Activated CD4-positive, CD25-positive, alpha-beta regulatory T cell treated with anti-CD3 and anti-CD28 coated beads, Interleukin-2, amount 50 U/mL, for 24 hours (primary cell): ENCODE measurements around the gene ROM1.
A peak's percentile ranks its signal among the peaks of the same experiment; 100 is the strongest.
"Not testable (repeated sequence)": the region's sequence is repeated elsewhere in the genome, so short reads cannot be mapped to it uniquely, and the experiment has no call there.

ENCODE experiments used
- ATAC-seq, 2 donors: fragments of 150-1000 bp; cut with Tn5 transposase; one replicate each; pipeline ENCODE4 v1.10.0; 2021; ENCODE audit warnings: mild to moderate bottlenecking in 1 of 2, moderate library complexity in 1 of 2

ROM1 gene

GRCh38 chr11:62610814-62611704 lies 2.0 kb upstream of the ROM1 start:
- ATAC-seq, result no peak

DNA sequence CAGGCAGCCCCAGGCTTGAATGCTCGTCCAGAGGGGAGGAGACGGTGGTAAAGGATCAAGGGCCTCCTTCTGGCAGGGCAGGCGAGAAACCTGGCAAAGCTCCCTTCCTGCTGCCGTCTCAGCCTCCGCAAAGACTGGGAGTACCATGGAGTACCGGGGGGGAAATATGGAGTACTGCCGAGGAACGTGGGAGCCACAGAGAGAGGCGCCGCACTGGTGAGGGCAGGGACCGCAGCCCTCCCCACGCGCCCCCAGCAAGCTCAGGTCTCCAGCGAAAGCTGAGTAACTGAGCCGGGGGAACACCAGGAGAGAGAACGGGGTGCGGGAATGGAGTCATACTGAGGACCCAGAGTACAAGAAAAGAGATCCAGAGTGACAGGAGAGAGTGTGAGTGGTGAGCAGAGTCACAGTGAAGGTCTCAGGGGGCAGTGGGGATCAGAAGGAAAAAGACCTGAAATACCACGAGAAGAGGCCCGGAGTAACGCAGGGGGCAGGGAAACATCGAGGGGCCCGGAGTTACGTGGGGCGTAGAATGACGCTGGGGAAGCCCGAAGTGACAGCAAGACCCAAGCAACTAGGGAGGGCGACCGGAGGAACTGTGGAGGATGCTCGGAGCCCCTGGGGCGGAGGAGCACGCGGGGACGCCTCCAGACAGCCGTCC lies 1.2 kb upstream of the ROM1 start:
- ATAC-seq, result peak; percentile 36 to 39

GRCh38 chr11:62613291-62613778 lies 278 bp downstream of the ROM1 start:
- no peak for ATAC-seq

GRCh38 chr11:62614275-62614674 lies 1.2 kb downstream of the ROM1 start:
- ATAC-seq, result peak; percentile 19 to 31

DNA sequence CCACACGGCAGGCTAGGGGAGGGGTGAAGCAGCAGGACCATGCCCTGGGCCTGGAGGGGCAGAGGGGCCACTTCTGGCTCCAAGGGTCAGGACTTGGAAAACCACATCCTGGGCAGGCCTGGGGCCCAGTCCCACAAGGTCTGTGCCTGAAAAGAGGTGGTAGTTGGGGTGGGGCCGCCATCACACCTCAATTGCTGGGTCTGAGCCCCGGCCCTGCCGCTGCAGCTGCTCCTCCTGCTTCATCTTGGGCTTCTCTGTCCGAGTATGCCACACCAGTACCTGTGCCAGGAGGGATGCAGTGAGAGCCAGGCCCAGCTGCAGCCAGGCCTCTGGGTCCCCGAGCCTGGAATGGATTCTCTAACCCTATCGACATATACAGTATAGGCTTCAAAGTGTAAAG lies 2.5 kb downstream of the ROM1 start:
- no peak for ATAC-seq

GRCh38 chr11:62616957-62617356 lies 3.9 kb downstream of the ROM1 start:
- ATAC-seq, result not testable (repeated sequence)

- no peak for ATAC-seq
Observed at GRCh38 chr11:62621027-62621566, 8.0 kb downstream of the ROM1 start.

GRCh38 chr11:62621567-62622470 lies 8.8 kb downstream of the ROM1 start, which contains the start of gene B3GAT3:
B3GAT3 (minus strand) TSS chr11:62621986; CDS start chr11:62621947, 39 bp downstream.
- peak; percentile 87 to 88 for ATAC-seq

DNA sequence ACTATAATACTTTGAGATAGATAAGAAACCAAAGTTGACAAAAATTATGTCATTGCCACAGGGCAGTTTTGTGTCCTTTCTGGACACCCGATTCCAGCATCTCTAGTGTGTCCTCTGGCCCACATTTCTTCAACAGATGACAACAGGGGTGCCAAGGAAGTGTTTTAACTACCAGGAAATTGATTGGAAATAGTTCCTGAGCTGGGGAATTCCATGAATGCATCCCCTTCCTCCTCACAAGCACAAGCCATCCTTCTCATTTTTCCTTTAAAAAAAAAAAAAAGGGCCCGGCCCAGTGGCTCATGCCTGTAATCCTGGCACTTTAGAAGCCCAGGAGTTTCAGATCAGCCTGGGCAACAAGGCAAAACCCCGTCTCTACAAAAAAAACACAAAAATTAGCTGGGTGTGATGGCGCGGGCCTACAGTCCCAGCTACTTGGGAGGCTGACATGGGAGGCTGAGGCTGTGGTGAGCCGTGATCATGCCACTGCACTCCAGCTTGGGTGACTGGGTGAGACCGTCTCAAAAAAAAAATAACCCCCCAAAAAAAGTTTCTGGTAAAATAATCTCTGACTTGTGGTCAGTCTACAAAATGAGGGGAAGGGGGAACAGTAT lies 9.5 kb downstream of the ROM1 start:
- ATAC-seq, result no peak

DNA sequence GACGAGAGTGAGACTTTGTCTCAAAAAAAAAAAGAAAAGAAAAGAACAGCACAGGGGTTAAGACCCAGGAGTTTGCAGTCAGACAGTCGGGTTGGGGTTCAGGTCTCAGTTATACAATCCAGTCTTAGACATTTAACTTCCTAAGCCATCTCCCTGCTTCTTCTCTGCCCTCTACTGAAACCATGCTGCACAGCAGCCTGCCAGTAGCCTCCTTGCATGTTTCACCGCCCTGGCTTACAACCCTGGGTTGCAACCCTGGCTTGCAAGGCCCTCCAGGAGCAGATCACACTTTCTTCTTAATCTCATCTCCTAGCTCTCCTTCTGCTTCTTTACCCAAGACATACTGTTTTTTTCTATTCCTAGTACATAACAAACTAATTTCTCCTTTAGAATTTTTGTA lies 14.7 kb downstream of the ROM1 start:
- ATAC-seq, result no peak

DNA sequence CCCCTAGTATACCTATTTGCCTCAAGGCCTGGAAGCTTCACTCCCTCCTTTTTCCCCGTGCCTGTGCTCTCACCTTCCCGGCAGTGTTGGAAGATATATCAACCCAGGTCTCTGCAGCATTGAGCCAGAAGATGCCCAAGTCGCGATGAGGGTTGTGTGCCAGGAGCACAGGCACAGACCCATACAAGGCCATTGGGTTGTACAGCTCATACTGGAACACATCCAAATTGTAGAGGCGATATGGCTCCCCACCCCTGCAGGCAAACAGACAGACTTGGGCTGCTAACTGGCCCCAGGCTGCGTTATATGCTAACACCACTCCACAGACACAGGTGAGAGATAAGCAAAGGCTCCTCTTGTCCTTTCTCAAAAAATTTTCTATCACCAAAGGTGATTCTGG lies 19.4 kb downstream of the ROM1 start:
- ATAC-seq, result no peak

- ATAC-seq, result no peak
Observed at GRCh38 chr11:62644220-62644619, 31.2 kb downstream of the ROM1 start.

GRCh38 chr11:62645671-62645945 lies 32.6 kb downstream of the ROM1 start:
- no peak for ATAC-seq

DNA sequence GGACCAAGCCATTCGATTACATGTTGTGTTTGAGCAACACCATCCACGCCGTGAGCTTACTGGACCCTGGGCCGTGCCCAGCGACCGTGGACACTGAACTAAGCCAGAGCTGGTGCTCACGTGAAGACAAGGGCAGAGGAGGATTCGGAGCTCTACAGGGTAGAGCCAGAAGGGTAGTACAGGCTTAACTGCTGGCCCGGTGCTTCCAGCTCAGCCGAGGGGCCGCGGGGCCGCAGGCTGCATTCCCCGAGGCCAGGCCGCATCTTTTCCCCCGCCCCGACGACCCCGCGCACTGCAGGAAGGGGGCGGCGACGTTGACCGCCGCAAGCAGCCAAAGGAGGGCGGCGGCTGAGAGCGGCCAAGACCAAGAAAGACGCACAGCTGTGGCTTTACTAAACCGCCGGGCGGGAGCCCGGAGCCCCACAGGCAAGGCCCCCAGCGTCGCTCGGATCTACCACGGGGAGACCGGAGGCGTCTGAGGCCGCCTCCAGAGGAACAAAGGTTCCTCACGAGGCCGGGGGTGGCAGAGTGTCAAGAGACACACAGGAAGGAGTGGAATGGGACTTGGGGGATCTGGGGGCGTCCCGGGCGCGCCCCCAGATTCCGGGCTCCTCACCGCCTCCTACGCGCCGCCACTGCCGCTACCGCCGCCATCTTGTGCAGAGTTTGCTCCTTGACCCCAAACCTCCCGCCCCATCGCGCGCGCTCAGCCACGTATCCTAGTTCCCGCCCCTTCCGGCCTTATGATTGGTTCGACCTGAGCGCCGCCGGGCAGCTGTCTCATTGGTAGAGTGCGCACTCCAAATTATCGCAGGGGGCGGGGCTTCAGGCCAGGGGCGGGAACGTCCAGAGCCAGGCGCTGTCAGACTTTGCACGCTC lies 33.1 kb downstream of the ROM1 start, which contains the start of gene GANAB:
Gene GANAB, minus strand, starts transcription at position 668 of the 879 bp plus-strand sequence. Its CDS starts 14 bp downstream, at position 654.
- peak; percentile 99 for ATAC-seq

DNA sequence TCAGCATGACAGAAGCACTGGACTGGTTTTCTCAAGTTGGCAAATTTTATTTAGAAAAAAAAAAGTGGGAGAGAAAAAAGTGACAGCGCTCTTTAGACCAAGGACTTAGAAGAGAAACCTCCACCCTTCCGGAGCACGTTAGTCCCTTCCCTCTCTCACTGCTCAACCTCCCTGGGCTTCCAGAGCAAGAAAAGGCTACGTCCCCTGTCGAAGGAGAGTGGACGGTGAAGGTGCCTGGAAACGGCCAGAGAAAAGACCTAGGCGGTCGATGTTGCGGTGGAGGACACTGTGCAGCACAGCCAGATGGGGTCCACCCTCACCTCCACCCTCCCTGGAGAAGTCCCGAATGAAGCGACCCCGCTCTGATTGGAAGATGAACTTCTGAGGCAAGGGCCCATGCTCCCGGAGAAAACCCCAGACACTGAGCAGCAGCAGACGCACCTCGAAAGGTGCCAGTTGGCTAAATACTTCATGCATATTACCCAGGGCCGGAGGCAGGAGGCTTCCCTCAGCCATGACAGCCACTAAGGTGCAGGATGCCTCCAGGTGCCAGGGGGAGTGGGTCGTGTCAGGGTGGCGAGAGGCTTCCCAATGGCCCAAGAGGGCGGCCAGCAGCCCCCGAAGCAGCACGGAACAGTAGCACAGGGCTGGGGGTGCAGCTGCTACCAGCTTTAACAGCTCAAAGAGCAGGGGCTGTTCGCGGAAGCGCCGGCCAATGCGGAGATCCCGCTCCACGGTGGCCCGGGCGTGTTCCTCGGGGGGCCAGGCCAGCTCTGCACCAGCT lies 34.0 kb downstream of the ROM1 start:
- ATAC-seq, result no peak

DNA sequence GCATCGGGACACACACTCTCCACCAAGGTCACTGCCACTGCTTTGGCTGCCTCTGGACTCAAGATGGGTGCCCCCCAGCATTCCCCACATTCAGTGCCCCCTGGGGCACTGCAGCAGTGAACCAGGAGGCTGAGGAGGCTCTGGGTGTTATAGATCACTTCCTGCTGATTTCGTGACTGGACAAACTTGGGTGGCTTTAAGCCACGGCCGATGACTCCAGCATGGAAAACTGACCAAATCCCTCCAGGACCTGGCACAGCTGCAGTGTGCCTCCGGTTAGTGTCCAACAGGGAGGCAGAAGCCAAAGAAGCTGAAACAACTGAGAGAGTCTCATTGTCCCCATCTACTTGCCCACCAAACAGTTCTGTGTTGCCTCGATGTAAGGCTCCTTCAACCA lies 34.5 kb downstream of the ROM1 start:
- no peak for ATAC-seq

GRCh38 chr11:62648185-62648966 lies 35.3 kb downstream of the ROM1 start:
- ATAC-seq, result no peak

DNA sequence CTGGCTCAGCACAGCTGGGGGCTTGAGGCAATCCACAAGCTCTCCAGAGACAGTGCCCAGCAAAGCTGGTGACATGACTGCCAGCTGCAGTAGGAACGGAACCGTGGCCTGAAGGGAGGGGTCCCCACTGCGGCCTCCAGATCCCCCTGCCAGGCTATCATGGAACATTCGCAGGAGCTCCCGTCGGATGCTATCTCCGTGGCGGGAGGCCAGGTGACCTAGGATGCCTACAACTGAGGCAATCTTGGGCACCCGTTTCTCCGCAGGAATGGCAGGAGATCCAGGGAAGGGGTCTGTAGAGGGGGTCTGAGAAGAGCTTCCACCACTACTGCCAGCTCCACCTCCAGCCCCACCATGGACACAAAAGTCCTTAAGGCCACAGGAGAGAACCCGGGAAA lies 35.9 kb downstream of the ROM1 start:
- no peak for ATAC-seq

GRCh38 chr11:62649486-62649885 lies 36.4 kb downstream of the ROM1 start:
- no peak for ATAC-seq
